Stimulated activated CD4-positive, alpha-beta T cell treated with anti-CD3 and anti-CD28 coated beads, Interleukin-2, amount 100 ng/mL, for 24 hours (primary cell): Measurements from ENCODE around the gene OR7G2.
"Not testable (repeated sequence)": the region's sequence is repeated elsewhere in the genome, so short reads cannot be mapped to it uniquely, and the experiment has no call there.

Experiments
- DNase-seq, 2 donors: peaks; one replicate each; pipeline ENCODE4 v3.0.0-alpha.2; 2020

OR7G2 gene

GRCh38 chr19:9071720-9072119, 35.6 kb downstream of the OR7G2 start:
- not testable (repeated sequence) for DNase-seq

DNA sequence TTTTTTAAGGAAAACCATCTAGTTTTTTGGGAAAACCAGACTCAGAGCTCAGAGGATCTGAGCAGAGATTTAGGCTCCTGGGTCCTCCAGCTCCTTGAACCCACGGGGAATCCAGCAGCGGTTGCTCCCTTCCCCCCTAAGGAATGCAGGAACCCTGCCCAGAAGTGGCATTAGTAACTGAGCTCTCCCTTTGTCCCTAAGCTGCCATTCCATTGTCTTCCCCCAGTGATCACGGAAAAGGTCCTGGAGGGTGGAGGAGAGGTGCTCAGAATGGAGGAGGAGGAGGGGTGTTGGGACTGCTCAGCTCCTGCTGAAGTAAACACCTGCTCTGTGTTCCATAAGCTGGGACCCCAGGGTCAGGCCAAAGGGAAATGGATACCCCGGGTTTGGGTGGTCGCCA, 37.2 kb downstream of the OR7G2 start:
- no peak for DNase-seq

GRCh38 chr19:9065457-9066014, 41.7 kb downstream of the OR7G2 start:
- no peak for DNase-seq

GRCh38 chr19:9061879-9062278, 45.4 kb downstream of the OR7G2 start:
- DNase-seq, result no peak

GRCh38 chr19:9060564-9061340, 46.5 kb downstream of the OR7G2 start:
- no peak for DNase-seq

DNA sequence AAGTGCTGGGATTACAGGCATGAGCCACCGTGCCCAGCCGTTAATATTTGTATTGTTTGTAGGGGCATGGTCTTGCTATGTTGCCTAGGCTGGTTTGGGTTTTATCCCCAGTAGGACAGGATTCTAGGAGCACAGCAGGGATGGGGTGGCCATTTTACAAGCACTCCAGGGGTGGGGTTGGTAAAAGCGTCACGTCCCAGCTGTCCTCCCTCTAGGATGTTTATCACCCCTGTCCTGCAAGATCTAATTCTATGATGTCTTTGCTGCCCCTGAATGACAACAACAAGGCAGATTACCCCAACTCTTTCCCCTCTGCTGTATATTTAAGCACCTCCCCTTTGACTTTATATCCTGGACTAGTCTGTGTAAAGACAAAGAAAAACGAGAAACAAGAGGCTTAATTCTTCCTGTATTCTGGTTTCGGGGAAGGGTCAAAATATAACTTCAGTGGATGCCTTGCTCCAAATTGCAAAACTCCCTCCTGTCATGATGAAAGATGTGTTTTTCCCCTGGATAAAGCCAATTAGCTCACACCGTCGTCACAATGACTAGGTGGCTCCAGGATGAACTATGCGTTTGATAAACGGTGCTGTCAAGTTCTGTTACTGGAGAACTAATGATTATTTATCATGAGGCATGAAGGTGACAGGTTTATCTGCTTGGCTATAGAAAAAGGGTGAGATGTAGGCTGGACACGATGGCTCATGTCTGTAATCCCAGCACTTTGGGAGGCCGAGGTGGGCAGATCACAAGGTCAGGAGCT, 48.2 kb downstream of the OR7G2 start:
- DNase-seq, result no peak

DNA sequence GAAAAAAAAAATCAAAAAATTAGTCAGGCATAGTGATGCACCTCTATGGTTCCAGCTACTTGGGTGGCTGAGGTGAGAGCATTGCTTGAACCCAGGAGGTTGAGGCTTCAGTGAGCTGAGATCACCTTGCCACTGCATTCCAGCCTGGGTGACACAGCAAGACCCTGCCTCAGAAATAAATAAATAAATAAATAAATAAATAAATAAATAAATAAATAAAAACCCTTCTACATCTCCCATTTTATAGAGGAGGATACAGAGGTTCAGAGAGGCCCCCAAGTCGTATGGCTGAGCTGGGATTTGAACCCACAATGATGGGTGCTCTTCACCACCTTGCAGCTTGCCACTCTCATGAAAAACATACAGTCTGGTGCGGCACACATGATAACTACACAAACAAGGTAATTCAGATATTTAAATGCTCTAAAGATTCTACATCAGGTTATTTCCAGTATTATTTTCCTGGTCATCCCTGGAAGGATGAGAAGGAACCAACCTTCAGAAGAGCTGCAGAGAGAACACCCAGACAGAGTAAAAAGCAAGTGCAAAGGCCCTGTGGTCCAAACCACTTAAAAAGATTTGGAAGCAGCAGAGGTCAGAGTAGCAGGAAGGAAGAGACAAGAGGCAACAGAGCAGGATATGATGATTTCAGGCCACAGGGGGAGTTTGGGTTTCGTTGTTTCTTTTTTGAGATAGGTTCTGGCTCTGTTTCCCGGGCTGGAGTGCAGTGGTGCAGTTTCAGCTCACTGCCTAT, 49.6 kb downstream of the OR7G2 start:
- DNase-seq, result no peak

- not testable (repeated sequence) for DNase-seq
These were observed 51.1 kb downstream of the OR7G2 start for GRCh38 chr19:9056131-9056530.

GRCh38 chr19:9054765-9055164, 52.5 kb downstream of the OR7G2 start:
- no peak for DNase-seq

- DNase-seq, result no peak
These were observed 53.1 kb downstream of the OR7G2 start for GRCh38 chr19:9054207-9054606.

GRCh38 chr19:9053674-9054073, 53.6 kb downstream of the OR7G2 start:
- not testable (repeated sequence) for DNase-seq

GRCh38 chr19:9052894-9053293, 54.4 kb downstream of the OR7G2 start:
- no peak for DNase-seq
